ENCODE data around the gene AQP1.

AQP1 gene

DNA sequence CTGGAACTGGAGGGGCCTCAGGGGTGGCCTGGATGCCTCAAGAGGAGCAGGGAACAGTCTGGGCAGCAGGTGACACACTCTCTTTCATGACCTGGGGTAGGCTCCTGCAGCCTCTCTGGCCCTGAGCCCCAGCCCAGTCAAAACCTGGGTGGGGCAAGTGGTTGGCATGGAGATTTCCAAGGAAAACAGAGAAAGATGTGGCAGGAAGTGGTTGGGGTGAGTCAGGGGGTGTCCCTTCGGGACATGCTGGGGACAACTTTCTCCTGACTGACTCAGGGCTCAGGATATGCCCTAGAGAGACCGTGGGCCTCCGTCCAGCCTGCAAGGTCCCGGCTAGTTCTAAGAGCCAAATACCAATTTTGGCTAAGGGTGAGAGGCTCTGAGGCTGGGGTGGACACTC lies 2.9 kb downstream of the AQP1 start:
- peaks cover 0 to 100% (median 91%) of the 10 kb centered on the region in 4 donors for H3K4me1 ChIP-seq
- no peaks in the 10 kb centered on the region for H3K27me3 ChIP-seq
- H3K27ac ChIP-seq = peak overlapping the region; percentile 87 to 92
- H3K4me3 ChIP-seq = peak overlapping the region; percentile 56 to 59
- DNase-seq = peak; percentile 77 to 95
- H3K9me3 ChIP-seq = no peaks in the 10 kb centered on the region
- intact Hi-C loops (cut with DNase I; ENCODE audit: low total_unique reads) = no loop called here
- TF ChIP-seq, protein P1, sequence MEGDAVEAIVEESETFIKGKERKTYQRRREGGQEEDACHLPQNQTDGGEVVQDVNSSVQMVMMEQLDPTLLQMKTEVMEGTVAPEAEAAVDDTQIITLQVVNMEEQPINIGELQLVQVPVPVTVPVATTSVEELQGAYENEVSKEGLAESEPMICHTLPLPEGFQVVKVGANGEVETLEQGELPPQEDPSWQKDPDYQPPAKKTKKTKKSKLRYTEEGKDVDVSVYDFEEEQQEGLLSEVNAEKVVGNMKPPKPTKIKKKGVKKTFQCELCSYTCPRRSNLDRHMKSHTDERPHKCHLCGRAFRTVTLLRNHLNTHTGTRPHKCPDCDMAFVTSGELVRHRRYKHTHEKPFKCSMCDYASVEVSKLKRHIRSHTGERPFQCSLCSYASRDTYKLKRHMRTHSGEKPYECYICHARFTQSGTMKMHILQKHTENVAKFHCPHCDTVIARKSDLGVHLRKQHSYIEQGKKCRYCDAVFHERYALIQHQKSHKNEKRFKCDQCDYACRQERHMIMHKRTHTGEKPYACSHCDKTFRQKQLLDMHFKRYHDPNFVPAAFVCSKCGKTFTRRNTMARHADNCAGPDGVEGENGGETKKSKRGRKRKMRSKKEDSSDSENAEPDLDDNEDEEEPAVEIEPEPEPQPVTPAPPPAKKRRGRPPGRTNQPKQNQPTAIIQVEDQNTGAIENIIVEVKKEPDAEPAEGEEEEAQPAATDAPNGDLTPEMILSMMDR (IDR thresholded peaks at IDR 0.05) = no peak
- H3K36me3 ChIP-seq = no peaks in the 10 kb centered on the region

DNA sequence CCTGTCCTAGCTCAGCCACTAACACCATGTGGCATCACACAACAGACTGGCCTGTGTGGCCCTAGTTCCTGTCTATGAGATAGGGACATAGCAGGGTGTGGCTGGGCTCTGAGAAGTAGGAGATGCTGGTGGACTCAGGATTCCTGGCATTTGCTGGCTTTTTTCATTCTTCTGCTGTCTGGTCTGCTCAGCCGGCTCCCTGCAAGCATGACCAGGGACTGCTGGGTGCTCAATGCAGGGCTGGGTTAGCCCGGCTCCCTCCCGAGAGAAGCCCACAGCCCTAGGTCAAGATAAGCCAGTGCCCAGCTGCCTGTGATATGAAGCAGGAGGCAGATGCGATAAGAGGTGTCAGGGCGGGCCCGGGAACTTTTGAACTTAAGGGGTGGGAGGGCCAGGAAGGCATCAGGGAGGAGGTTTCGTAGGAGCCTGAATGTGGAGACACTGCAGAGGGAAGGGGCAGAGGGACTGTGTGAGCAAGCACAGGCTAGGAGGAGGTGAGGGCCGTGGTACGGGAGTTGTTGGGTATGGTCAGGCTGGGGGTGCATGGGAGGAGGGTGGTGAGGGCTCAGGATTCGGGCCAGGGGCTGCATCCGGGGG lies 3.5 kb downstream of the AQP1 start:
- intact Hi-C loops (cut with DNase I; ENCODE audit: low total_unique reads) = no loop called here
- DNase-seq = no peak
- H3K36me3 ChIP-seq = no peaks in the 10 kb centered on the region
- H3K27me3 ChIP-seq = no peaks in the 10 kb centered on the region
- H3K4me1 ChIP-seq = peaks cover 0 to 100% (median 91%) of the 10 kb centered on the region in 4 donors
- TF ChIP-seq, protein P1 (IDR thresholded peaks at IDR 0.05) = no peak
- no peaks in the 10 kb centered on the region for H3K9me3 ChIP-seq
- H3K27ac ChIP-seq = peak overlapping the region; percentile 87 to 92
- peak overlapping the region; percentile 56 to 59 for H3K4me3 ChIP-seq

DNA sequence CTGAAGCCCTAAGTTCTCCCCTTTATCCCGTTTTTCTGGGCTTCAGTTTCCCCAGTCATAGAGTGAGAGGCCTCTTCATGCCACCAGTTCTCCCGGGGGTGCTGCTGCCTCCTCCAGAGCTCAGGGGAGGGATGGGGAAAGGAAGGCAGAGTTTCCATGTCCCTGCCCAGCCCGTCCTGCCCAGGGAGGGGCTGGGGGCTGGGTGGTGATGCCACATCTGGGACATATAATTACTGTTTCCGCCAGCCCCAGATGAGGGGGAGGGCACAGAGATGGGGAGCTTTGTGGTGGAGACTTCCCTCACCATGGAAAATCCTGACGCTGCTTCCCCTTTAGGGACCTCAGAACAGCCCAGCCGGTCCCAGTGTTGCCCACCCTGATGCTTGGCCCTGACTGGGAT lies 4.1 kb downstream of the AQP1 start:
- TF ChIP-seq, protein P1 (IDR thresholded peaks at IDR 0.05) = no peak
- DNase-seq = no peak

DNA sequence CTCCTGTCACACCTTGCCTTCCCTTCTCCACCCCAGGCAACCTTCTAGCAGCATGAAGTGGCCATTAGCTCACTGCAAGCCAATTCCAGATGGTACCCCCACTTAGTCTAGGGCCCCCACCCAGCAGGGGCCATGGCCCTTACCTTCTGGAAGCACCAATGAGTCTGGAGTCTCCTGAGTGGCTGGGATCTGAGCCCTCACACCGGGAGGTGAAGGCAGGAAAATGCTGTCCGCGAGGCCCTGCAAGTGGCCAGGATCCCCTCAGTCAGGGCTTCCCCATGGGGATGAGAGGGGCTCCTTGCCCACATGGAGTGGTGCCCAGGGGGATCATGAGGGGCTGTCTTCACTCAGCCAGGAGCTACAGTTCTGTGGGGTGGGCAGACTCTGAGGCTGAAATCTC lies 4.6 kb downstream of the AQP1 start:
- Histone ChIP-seq H3K4me1 (peaks cover 0 to 100% (median 90%) of the 10 kb centered on the region in 4 donors), H3K36me3 (no peaks in the 10 kb centered on the region), H3K27ac (peak overlapping the region; percentile 87 to 92), H3K9me3 (no peaks in the 10 kb centered on the region), H3K4me3 (peak overlapping the region; percentile 56 to 59), H3K27me3 (no peaks in the 10 kb centered on the region)
- intact Hi-C loops (cut with DNase I; ENCODE audit: low total_unique reads) = loop anchor here (2.0 kb wide), 1 partner anchor 103 kb away; no protein-coding TSS in a partner anchor
- TF ChIP-seq, protein P1 (IDR thresholded peaks at IDR 0.05) = no peak
- no peak for DNase-seq

More for the DNA sequence above, 4.1 kb downstream of the AQP1 start:
- H3K9me3 ChIP-seq = no peaks in the 10 kb centered on the region
- H3K36me3 ChIP-seq = no peaks in the 10 kb centered on the region
- H3K27ac ChIP-seq = peak overlapping the region; percentile 87 to 92
- intact Hi-C loops (cut with DNase I; ENCODE audit: low total_unique reads) = loop anchor here (2.0 kb wide), 1 partner anchor 103 kb away; no protein-coding TSS in a partner anchor
- peak overlapping the region; percentile 56 to 59 for H3K4me3 ChIP-seq
- H3K27me3 ChIP-seq = no peaks in the 10 kb centered on the region
- H3K4me1 ChIP-seq = peaks cover 0 to 100% (median 91%) of the 10 kb centered on the region in 4 donors

DNA sequence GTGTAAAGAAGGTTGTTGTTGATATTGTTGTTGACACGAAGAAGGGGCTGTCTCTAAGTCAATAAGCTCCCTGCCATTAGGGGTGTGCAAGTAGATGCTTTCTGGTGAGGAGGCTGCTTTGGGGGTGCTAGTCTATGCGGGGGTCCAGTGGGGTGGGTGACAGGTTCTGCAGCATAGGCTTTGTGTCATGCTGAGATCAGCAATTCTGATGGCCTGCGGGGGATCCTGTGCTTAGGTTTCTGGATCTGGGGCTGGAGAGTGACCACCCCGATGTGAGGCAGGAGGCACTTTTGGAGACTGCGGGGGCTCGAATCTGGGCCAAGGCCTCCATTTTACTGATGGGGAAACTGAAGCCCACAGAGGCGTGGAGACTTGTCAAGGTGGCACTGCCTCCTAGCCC lies 5.1 kb downstream of the AQP1 start:
- TF ChIP-seq, protein P1 (IDR thresholded peaks at IDR 0.05) = no peak
- Histone ChIP-seq H3K9me3 (no peaks in the 10 kb centered on the region), H3K4me1 (peaks cover 0 to 100% (median 91%) of the 10 kb centered on the region in 4 donors), H3K36me3 (peaks cover 0 to 3% (median 0%) of the 10 kb centered on the region in 3 donors), H3K27ac (peak overlapping the region; percentile 87 to 92), H3K4me3 (peak overlapping the region; percentile 56 to 59), H3K27me3 (no peaks in the 10 kb centered on the region)
- no peak for DNase-seq
- intact Hi-C loops (cut with DNase I; ENCODE audit: low total_unique reads) = loop anchor here (2.0 kb wide), 1 partner anchor 104 kb away; no protein-coding TSS in a partner anchor
